ENCODE data around the gene SDR42E2. TPM values are rescaled to one million over a fixed set of nuclear protein-coding genes. Genes with fewer than 3 reads are reported as not detected.
A peak's percentile ranks its signal among the peaks of the same experiment; 100 is the strongest.

Gene SDR42E2
- total RNA-seq, 1 donor from 2014 or later = not detected

DNA sequence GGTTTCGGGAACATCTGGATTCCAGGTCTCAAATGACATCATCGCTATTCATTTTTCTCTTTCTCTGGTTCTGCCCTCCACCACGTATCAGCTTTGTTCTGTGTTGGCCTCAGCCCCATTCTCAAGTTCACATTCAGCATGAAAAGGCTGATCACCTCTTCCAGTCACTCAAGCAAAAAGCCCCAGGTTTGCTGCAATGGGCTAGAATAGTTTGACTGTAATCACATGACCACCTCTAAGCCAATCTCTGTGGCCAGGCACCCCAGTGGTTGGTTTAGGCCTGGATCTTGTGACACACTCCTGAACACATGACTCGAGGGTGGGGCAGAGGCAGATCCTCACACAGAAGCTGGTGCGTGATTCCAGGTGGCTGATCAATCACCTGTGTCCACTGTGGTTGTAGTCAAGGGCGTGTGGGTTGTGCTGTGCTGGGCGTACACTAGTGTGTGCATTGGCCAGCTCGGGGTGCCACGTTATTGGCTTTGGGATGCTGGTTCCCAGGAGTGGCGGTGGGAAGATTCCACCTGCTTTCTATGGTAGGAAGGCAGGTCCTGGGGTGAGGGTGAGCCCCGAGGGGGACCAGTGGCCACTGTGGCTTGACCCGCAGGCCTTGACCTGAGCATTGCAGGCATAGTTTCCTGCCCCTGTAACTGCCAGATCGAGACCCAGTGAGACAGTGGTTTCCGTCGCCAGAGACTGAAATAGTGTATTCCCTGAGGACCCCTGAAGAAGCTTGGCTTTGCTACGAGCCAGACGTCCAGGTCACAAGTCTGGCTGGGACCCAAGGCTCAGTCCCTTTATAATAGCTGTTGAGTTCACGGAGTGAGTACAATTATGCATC lies 55.8 kb downstream of the SDR42E2 start:
- DNase-seq (ENCODE audit: extremely low spot score in 2 of 2) = no peak
- intact Hi-C loops (cut with DNase I) = no loop called here
- H3K4me1 ChIP-seq = peaks cover 39% of the 10 kb centered on the region
- no peaks in the 10 kb centered on the region for H3K27me3 ChIP-seq
- H3K36me3 ChIP-seq = peaks cover 0 to 6% of the 10 kb centered on the region in 2 donors
- no peak overlapping the region for H3K4me3 ChIP-seq
- H3K9me3 ChIP-seq = no peaks in the 10 kb centered on the region
- peak overlapping the region; percentile 28 for H3K27ac ChIP-seq
- TF ChIP-seq, protein P1, sequence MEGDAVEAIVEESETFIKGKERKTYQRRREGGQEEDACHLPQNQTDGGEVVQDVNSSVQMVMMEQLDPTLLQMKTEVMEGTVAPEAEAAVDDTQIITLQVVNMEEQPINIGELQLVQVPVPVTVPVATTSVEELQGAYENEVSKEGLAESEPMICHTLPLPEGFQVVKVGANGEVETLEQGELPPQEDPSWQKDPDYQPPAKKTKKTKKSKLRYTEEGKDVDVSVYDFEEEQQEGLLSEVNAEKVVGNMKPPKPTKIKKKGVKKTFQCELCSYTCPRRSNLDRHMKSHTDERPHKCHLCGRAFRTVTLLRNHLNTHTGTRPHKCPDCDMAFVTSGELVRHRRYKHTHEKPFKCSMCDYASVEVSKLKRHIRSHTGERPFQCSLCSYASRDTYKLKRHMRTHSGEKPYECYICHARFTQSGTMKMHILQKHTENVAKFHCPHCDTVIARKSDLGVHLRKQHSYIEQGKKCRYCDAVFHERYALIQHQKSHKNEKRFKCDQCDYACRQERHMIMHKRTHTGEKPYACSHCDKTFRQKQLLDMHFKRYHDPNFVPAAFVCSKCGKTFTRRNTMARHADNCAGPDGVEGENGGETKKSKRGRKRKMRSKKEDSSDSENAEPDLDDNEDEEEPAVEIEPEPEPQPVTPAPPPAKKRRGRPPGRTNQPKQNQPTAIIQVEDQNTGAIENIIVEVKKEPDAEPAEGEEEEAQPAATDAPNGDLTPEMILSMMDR (IDR thresholded peaks at IDR 0.05) = no peak
- TF ChIP-seq POLR2A (IDR thresholded peaks at IDR 0.05) = no peak
- TF ChIP-seq POLR2AphosphoS5 (IDR thresholded peaks at IDR 0.05; ENCODE audit: insufficient read depth in 1 of 2, low read depth in 1 of 2) = no peak

- H3K4me1 ChIP-seq = peaks cover 31% of the 10 kb centered on the region
- DNase-seq (ENCODE audit: extremely low spot score in 2 of 2) = no peak
- H3K27ac ChIP-seq = peak overlapping the region; percentile 64
- H3K36me3 ChIP-seq = no peaks in the 10 kb centered on the region
- H3K27me3 ChIP-seq = no peaks in the 10 kb centered on the region
- no peak overlapping the region for H3K4me3 ChIP-seq
- intact Hi-C loops (cut with DNase I) = no loop called here
- no peaks in the 10 kb centered on the region for H3K9me3 ChIP-seq
- TF ChIP-seq, protein P1 (IDR thresholded peaks at IDR 0.05) = no peak
- TF ChIP-seq POLR2A (IDR thresholded peaks at IDR 0.05) (no peak), POLR2AphosphoS5 (IDR thresholded peaks at IDR 0.05; ENCODE audit: insufficient read depth in 1 of 2, low read depth in 1 of 2) (no peak)
These were observed 57.2 kb downstream of the SDR42E2 start for GRCh38 chr16:22219389-22220068.

GRCh38 chr16:22220069-22220440 lies 57.7 kb downstream of the SDR42E2 start:
- Histone ChIP-seq H3K4me3 (no peak overlapping the region), H3K27ac (peak overlapping the region; percentile 64), H3K9me3 (no peaks in the 10 kb centered on the region), H3K27me3 (no peaks in the 10 kb centered on the region), H3K36me3 (no peaks in the 10 kb centered on the region), H3K4me1 (peaks cover 33% of the 10 kb centered on the region)
- TF ChIP-seq, protein P1 (IDR thresholded peaks at IDR 0.05) = no peak
- TF ChIP-seq POLR2AphosphoS5 (IDR thresholded peaks at IDR 0.05; ENCODE audit: insufficient read depth in 1 of 2, low read depth in 1 of 2) = no peak
- TF ChIP-seq POLR2A (IDR thresholded peaks at IDR 0.05) = no peak
- intact Hi-C loops (cut with DNase I) = no loop called here
- DNase-seq (ENCODE audit: extremely low spot score in 2 of 2) = no peak

- TF ChIP-seq, protein P1 (IDR thresholded peaks at IDR 0.05) = no peak
- TF ChIP-seq POLR2AphosphoS5 (IDR thresholded peaks at IDR 0.05; ENCODE audit: insufficient read depth in 1 of 2, low read depth in 1 of 2) = no peak
- no peak for TF ChIP-seq POLR2A (IDR thresholded peaks at IDR 0.05)
- intact Hi-C loops (cut with DNase I) = no loop called here
- Histone ChIP-seq H3K27me3 (no peaks in the 10 kb centered on the region), H3K27ac (peak overlapping the region; percentile 64), H3K4me1 (peaks cover 36% of the 10 kb centered on the region), H3K4me3 (no peak overlapping the region), H3K9me3 (no peaks in the 10 kb centered on the region), H3K36me3 (no peaks in the 10 kb centered on the region)
- DNase-seq (ENCODE audit: extremely low spot score in 2 of 2) = no peak
These were observed 58.4 kb downstream of the SDR42E2 start for GRCh38 chr16:22220714-22221113.

GRCh38 chr16:22222006-22222405 lies 59.7 kb downstream of the SDR42E2 start:
- Histone ChIP-seq H3K36me3 (peaks cover 0 to 3% of the 10 kb centered on the region in 2 donors), H3K9me3 (no peaks in the 10 kb centered on the region), H3K27me3 (no peaks in the 10 kb centered on the region), H3K4me3 (no peak overlapping the region), H3K27ac (no peak overlapping the region), H3K4me1 (peaks cover 28% of the 10 kb centered on the region)
- TF ChIP-seq POLR2A (IDR thresholded peaks at IDR 0.05) (no peak), POLR2AphosphoS5 (IDR thresholded peaks at IDR 0.05; ENCODE audit: insufficient read depth in 1 of 2, low read depth in 1 of 2) (no peak)
- TF ChIP-seq, protein P1 (IDR thresholded peaks at IDR 0.05) = no peak
- no peak for DNase-seq (ENCODE audit: extremely low spot score in 2 of 2)
- intact Hi-C loops (cut with DNase I) = no loop called here

Measured in vagina (tissue), 2 donors.